Spinal cord (tissue), 10 donors: ENCODE measurements around the gene TYW1B. TPM values are rescaled to one million over a fixed set of nuclear protein-coding genes. Genes with fewer than 3 reads are reported as not detected.
A peak's percentile ranks its signal among the peaks of the same experiment; 100 is the strongest.
"Not testable (repeated sequence)": the region's sequence is repeated elsewhere in the genome, so short reads cannot be mapped to it uniquely, and the experiment has no call there.

Source experiments
- DNase-seq, 6 donors: peaks; one replicate each; pipeline versions ENCODE4 v3.0.0 to v3.0.0-alpha.2; 2013 to 2015; ENCODE audit warnings: low spot score in 6 of 6, low read depth in 4 of 6
- H3K27ac ChIP-seq: one replicate; pipeline ENCODE4 v1.5.1; 2013; ENCODE audit warnings: low read depth, low read length, control low read depth
- H3K27me3 ChIP-seq: one replicate; pipeline ENCODE4 v1.6.1; 2013; ENCODE audit warnings: low read length; ENCODE audit not compliant: control insufficient read depth, insufficient read depth
- H3K36me3 ChIP-seq: one replicate; pipeline ENCODE4 v1.6.1; 2013; ENCODE audit warnings: low read length; ENCODE audit not compliant: control insufficient read depth, insufficient read depth
- H3K4me1 ChIP-seq: one replicate; pipeline ENCODE4 v1.6.1; 2013; ENCODE audit warnings: low read length; ENCODE audit not compliant: control insufficient read depth, insufficient read depth
- H3K4me3 ChIP-seq: one replicate; pipeline ENCODE4 v1.5.1; 2013; ENCODE audit warnings: low read depth, low read length, control low read depth
- H3K9me3 ChIP-seq: one replicate; pipeline ENCODE4 v1.6.1; 2013; ENCODE audit warnings: low read length; ENCODE audit not compliant: control insufficient read depth, insufficient read depth
- WGBS: methylation state at CpG from one replicate; pipeline ENCODE4 v1.1.5; 2013; ENCODE audit warnings: missing lambda C conversion rate; ENCODE audit not compliant: insufficient coverage; 5-methylcytosine and 5-hydroxymethylcytosine counted together
- long read RNA-seq, 4 donors: transcript quantifications; one replicate each; lab custom pipeline, GENCODE V29; 2026
- polyA plus RNA-seq, 2 donors: library from polyadenylated mRNA; unstranded; fragments of 120-200 nt; gene quantifications; one replicate each; pipeline ENCODE4 v1.2.1, GENCODE V29; 2013; ENCODE audit not compliant: insufficient read length in 2 of 2
- total RNA-seq, 2 donors: library from RNA; depleted of rRNA in 1 of 2; stranded (reverse); fragments of 120-200 nt in 1 of 2; fragments of >200 nt in 1 of 2; gene quantifications; one replicate each; pipeline versions ENCODE4 v1.2.3 to v1.2.4, GENCODE V29; 2013 to 2014
- donor health status: healthy.

TYW1B gene
- total RNA-seq: 10 to 100 TPM in 1 of 2 donors, 1 to 10 TPM in 1; 5.5 to 11.5 TPM
- 1 to 10 TPM; 2.4 to 5.0 TPM for polyA plus RNA-seq
- long read RNA-seq, donor 1: 0 reads
- long read RNA-seq, donor 2: 0 reads
- long read RNA-seq, donor 3, partial matches to known transcripts: 0 of 2 reads
- long read RNA-seq, donor 3, other reads (novel, unspliced or antisense): 0 of 2 reads
- long read RNA-seq, donor 4: 0 reads

GRCh38 chr7:72827839-72828591, at the start of gene TYW1B:
Gene TYW1B (minus strand): TSS chr7:72828200. CDS start chr7:72828075, 125 bp downstream.
- H3K4me1 ChIP-seq: peaks cover 10% of the 10 kb centered on the region
- not testable (repeated sequence) for H3K9me3 ChIP-seq, H3K27me3 ChIP-seq, H3K36me3 ChIP-seq
- H3K4me3 ChIP-seq: peak within 1 kb of the TSS; percentile 80
- DNase-seq: peak; percentile 93 to 99 (median 96)
- H3K27ac ChIP-seq: peak within 1 kb of the TSS; percentile 78
- WGBS: under 1% methylated on average over 41 of the region's 49 CpGs

- H3K27me3 ChIP-seq, H3K27ac ChIP-seq, H3K4me3 ChIP-seq, H3K4me1 ChIP-seq, H3K9me3 ChIP-seq, H3K36me3 ChIP-seq, DNase-seq: not testable (repeated sequence)
- no CpG with 5 or more reads among the region's 7 CpGs for WGBS
Observed at GRCh38 chr7:72867591-72867990, 39.6 kb upstream of the TYW1B start.

GRCh38 chr7:72858846-72859400, 30.9 kb upstream of the TYW1B start:
- 88% methylated on average over 9 of the region's 9 CpGs for WGBS
- DNase-seq: not testable (repeated sequence)

GRCh38 chr7:72857925-72858324, 29.9 kb upstream of the TYW1B start:
- no CpG with 5 or more reads among the region's 1 CpG for WGBS
- H3K4me1 ChIP-seq, H3K9me3 ChIP-seq, H3K4me3 ChIP-seq, H3K27me3 ChIP-seq, H3K27ac ChIP-seq, H3K36me3 ChIP-seq: not testable (repeated sequence)
- DNase-seq: peak in 2 of 6 donors; percentile 11 to 57

More at GRCh38 chr7:72858846-72859400, 30.9 kb upstream of the TYW1B start:
- H3K36me3 ChIP-seq, H3K4me3 ChIP-seq, H3K27ac ChIP-seq, H3K27me3 ChIP-seq, H3K4me1 ChIP-seq, H3K9me3 ChIP-seq: not testable (repeated sequence)

GRCh38 chr7:72855261-72855660, 27.3 kb upstream of the TYW1B start:
- not testable (repeated sequence) for H3K27me3 ChIP-seq, H3K4me1 ChIP-seq, H3K9me3 ChIP-seq, H3K36me3 ChIP-seq, H3K27ac ChIP-seq, H3K4me3 ChIP-seq, DNase-seq
- no CpG with 5 or more reads among the region's 6 CpGs for WGBS

- no CpG with 5 or more reads among the region's 2 CpGs for WGBS
- H3K4me3 ChIP-seq, H3K36me3 ChIP-seq, DNase-seq, H3K9me3 ChIP-seq, H3K4me1 ChIP-seq, H3K27me3 ChIP-seq, H3K27ac ChIP-seq: not testable (repeated sequence)
Observed at GRCh38 chr7:72852937-72853336, 24.9 kb upstream of the TYW1B start.

- not testable (repeated sequence) for H3K27ac ChIP-seq, H3K4me3 ChIP-seq, H3K4me1 ChIP-seq, DNase-seq, H3K36me3 ChIP-seq, H3K9me3 ChIP-seq, H3K27me3 ChIP-seq
- no CpG with 5 or more reads among the region's 3 CpGs for WGBS
Observed at GRCh38 chr7:72850746-72851145, 22.7 kb upstream of the TYW1B start.

- 91% methylated on average over 8 of the region's 15 CpGs for WGBS
- not testable (repeated sequence) for H3K4me3 ChIP-seq, H3K27me3 ChIP-seq, H3K36me3 ChIP-seq, H3K27ac ChIP-seq, H3K9me3 ChIP-seq, DNase-seq, H3K4me1 ChIP-seq
Observed at GRCh38 chr7:72844146-72844545, 16.1 kb upstream of the TYW1B start.

- not testable (repeated sequence) for H3K27me3 ChIP-seq, DNase-seq, H3K9me3 ChIP-seq, H3K36me3 ChIP-seq, H3K4me3 ChIP-seq, H3K27ac ChIP-seq, H3K4me1 ChIP-seq
- WGBS: no CpG with 5 or more reads among the region's 4 CpGs
Observed at GRCh38 chr7:72843166-72843565, 15.2 kb upstream of the TYW1B start.
